ES-I3 (cell line): Measurements from ENCODE around the gene NDUFC1.

Experiments
- H3K36me3 ChIP-seq: 2 replicates; pipeline ENCODE4 v1.6.1; 2013; ENCODE audit warnings: mild to moderate bottlenecking, low read length, control low read depth, moderate library complexity; ENCODE audit not compliant: insufficient read depth
- H3K4me1 ChIP-seq: 2 replicates; pipeline ENCODE4 v1.6.1; 2013; ENCODE audit warnings: mild to moderate bottlenecking, control low read depth, low read length; ENCODE audit not compliant: insufficient read depth
- H3K9ac ChIP-seq: 2 replicates; pipeline ENCODE4 v1.6.1; 2013; ENCODE audit warnings: low read depth, mild to moderate bottlenecking, low read length, moderate library complexity
- H3K9me3 ChIP-seq: 2 replicates; pipeline ENCODE4 v1.6.1; 2013; ENCODE audit warnings: mild to moderate bottlenecking, low read length, moderate library complexity; ENCODE audit not compliant: control insufficient read depth, insufficient read depth

NDUFC1 gene

GRCh38 chr4:139247700-139248238 is 54.5 kb downstream of the NDUFC1 start:
- Histone ChIP-seq H3K9ac (no peak overlapping the region), H3K36me3 (no peaks in the 10 kb centered on the region), H3K9me3 (no peaks in the 10 kb centered on the region)

DNA sequence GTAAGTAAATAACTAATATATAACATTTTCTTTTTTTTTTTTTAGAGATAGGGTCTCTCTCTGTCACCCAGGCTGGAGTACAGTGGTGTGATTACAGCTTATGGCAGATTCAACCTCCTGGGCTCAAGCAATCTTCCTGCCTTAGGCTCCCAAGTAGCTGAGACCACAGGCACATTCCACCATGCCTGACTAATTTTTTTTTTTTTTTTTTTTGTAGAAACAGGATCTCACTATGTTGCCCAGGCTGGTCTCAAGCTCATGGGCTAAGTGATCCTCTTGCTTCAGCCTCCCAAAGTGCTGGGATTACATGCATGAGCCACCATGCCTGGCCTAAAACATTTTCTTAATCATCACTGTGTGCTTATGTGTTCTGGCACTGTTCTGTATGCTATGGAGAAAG is 55.0 kb downstream of the NDUFC1 start:
- no peaks in the 10 kb centered on the region for H3K36me3 ChIP-seq
- H3K9ac ChIP-seq, result no peak overlapping the region
- 0 out of 2 replicates have a peak, but pooled peaks cover 5% of the 10 kb centered on the region for H3K4me1 ChIP-seq
- H3K9me3 ChIP-seq, result no peaks in the 10 kb centered on the region

More at GRCh38 chr4:139247700-139248238, 54.5 kb downstream of the NDUFC1 start:
- no peaks in the 10 kb centered on the region for H3K4me1 ChIP-seq

DNA sequence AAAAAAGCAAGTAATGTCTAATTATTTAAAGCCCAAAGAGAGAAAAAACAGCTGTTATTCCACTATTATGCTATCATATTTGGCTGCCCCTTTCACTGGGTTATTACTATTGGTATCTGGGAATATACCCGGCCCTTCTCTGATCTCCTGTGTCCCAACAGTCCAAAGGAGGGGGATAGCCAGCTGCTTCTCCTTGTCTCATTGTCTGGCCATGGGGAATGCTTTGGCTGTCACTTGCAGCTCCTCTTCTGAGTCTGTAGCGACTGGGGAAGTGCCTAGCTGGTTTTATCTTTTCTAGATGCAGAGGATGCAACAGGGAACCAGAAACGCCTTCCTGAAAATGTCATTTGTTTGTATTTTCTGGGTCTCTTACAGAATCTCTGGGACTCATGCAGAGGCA is 56.1 kb downstream of the NDUFC1 start:
- Histone ChIP-seq H3K9me3 (no peaks in the 10 kb centered on the region), H3K9ac (no peak overlapping the region), H3K36me3 (no peaks in the 10 kb centered on the region), H3K4me1 (peaks cover 15% of the 10 kb centered on the region)

DNA sequence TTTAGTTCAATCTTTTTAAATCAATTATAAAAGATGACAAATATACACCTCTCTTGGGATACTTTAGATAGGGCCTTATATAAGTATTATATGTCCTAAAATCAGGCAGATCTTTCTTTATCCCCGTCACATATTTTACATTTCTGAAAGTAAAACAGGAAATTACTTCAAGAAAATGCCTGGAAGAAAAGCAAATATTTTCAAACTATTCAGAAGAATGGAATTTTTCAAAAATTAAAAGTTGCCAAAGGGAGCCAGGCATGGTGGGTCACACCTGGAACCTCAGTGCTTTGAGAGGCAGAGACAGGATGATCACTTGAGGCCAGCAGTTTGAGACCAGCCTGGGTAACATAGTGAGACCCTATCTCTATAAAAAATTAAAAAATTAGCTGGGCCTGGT is 56.7 kb downstream of the NDUFC1 start:
- Histone ChIP-seq H3K9me3 (no peaks in the 10 kb centered on the region), H3K36me3 (no peaks in the 10 kb centered on the region), H3K4me1 (peaks cover 19% of the 10 kb centered on the region), H3K9ac (no peak overlapping the region)

- no peaks in the 10 kb centered on the region for H3K36me3 ChIP-seq
- peaks cover 4% of the 10 kb centered on the region for H3K9me3 ChIP-seq
- no peak overlapping the region for H3K9ac ChIP-seq
- peaks cover 19% of the 10 kb centered on the region for H3K4me1 ChIP-seq
These were observed 58.6 kb downstream of the NDUFC1 start for GRCh38 chr4:139243448-139244365.

- Histone ChIP-seq H3K4me1 (peaks cover 19% of the 10 kb centered on the region), H3K9ac (no peak overlapping the region), H3K36me3 (no peaks in the 10 kb centered on the region), H3K9me3 (peaks cover 4% of the 10 kb centered on the region)
These were observed 59.7 kb downstream of the NDUFC1 start for GRCh38 chr4:139242511-139243051.

DNA sequence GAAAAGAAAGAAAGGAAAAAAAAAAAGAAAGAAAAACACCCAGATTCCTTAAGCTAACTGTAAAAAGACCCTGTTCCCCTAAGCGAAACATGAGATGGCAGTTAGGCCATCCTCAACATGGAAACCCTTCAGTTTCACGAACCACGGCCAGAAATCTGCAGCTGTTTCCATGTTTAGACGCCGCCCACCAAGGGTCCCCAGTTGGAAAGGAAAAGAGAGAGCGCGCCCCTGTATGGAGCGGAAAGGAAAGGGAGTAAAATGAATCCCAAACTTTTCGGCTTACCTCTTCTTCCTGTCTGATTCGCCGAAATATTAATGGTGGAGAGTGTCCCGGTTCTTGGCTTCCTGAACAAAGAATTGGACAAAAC is 60.5 kb downstream of the NDUFC1 start:
- no peaks in the 10 kb centered on the region for H3K36me3 ChIP-seq
- peaks cover 19% of the 10 kb centered on the region for H3K4me1 ChIP-seq
- H3K9me3 ChIP-seq, result peaks cover 4% of the 10 kb centered on the region
- H3K9ac ChIP-seq, result peak overlapping the region; percentile 10; the same call in 1 of the 2 replicates

DNA sequence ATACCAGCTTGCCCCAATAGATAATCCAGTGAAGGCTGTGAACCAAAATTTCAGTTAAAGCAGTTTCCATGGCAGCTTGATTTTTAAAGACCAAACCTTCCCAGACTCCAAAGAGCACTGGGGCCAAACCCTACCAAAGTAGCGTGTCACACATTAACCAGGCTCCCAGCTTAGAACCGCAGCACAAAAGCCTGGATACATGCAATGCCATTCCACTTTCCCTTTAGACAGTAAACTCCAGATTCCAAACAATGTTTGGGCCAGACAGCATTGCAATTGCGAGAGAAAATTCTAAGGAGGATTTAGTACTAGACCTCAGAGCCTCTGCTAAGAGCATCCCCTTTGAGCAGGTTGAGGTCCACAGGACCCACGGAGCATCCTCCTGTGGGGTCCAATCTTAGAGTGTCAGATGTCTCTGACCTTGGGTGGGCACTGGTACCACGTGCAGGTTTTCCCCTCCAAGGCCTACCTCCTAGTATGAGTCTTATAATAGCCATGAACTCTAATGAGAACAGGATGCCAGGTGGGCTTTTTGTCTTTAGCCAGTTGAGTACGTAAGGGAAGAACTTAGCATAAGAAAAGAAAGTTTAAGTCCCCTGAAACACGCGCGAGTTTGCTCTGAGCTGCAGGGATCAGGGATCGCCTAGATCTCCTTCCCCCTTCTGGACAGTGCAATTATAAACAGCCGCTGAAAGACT is 61.0 kb downstream of the NDUFC1 start:
- H3K4me1 ChIP-seq, result peaks cover 19% of the 10 kb centered on the region
- peaks cover 4% of the 10 kb centered on the region for H3K9me3 ChIP-seq
- no peaks in the 10 kb centered on the region for H3K36me3 ChIP-seq
- peak overlapping the region; percentile 10; the same call in 1 of the 2 replicates for H3K9ac ChIP-seq
